ENCODE measurements around the gene JARID2. TPM values are rescaled to one million over a fixed set of nuclear protein-coding genes. Genes with fewer than 3 reads are reported as not detected.

JARID2 gene
- total RNA-seq, 1 experiment from 2014 or later = 21.0 TPM

DNA sequence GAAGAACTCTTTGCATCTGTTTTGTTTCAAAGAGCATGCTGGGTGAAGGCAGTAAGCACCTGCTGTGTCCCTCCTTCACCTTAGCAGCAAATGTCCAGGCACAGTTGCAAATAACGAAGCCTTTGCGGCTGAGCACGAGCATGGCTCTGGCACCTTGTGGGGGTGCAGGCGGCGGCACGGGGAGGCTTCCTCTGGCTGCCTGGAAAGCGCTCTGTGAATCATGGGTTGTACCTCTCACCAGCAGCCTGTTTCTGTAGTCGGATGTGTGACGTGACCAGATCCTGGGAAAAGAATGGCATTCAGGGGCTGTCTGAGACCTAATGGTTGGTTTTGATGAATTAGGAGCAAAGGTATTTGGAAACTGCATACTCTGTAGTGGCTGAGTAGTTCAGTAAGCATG lies 272.2 kb downstream of the JARID2 start:
- Mint-ChIP-seq H3K27me3 (ENCODE audit: insufficient read depth, unreplicated experiment) (no peaks in the 10 kb centered on the region), H3K4me3 (ENCODE audit: unreplicated experiment) (no peak overlapping the region), H3K4me1 (ENCODE audit: insufficient read depth, unreplicated experiment) (peaks cover 10% of the 10 kb centered on the region), H3K36me3 (ENCODE audit: insufficient read depth, unreplicated experiment) (peaks cover 67% of the 10 kb centered on the region), H3K27ac (ENCODE audit: low read depth, unreplicated experiment) (no peak overlapping the region), H3K9me3 (ENCODE audit: unreplicated experiment) (no peaks in the 10 kb centered on the region)
- no TSS peak for BruUV-seq (replicated peaks)
- intact Hi-C loops (cut with micrococcal nuclease) = no loop called here
- no peak for DNase-seq (ENCODE audit: unreplicated experiment)
- CTCF ChIA-PET = no interaction called here
- POLR2A ChIA-PET = no interaction called here
- TF ChIP-seq, protein P1, sequence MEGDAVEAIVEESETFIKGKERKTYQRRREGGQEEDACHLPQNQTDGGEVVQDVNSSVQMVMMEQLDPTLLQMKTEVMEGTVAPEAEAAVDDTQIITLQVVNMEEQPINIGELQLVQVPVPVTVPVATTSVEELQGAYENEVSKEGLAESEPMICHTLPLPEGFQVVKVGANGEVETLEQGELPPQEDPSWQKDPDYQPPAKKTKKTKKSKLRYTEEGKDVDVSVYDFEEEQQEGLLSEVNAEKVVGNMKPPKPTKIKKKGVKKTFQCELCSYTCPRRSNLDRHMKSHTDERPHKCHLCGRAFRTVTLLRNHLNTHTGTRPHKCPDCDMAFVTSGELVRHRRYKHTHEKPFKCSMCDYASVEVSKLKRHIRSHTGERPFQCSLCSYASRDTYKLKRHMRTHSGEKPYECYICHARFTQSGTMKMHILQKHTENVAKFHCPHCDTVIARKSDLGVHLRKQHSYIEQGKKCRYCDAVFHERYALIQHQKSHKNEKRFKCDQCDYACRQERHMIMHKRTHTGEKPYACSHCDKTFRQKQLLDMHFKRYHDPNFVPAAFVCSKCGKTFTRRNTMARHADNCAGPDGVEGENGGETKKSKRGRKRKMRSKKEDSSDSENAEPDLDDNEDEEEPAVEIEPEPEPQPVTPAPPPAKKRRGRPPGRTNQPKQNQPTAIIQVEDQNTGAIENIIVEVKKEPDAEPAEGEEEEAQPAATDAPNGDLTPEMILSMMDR (IDR thresholded peaks at IDR 0.05; ENCODE audit: unreplicated experiment) = no peak

- TF ChIP-seq, protein P1 (IDR thresholded peaks at IDR 0.05; ENCODE audit: unreplicated experiment) = no peak
- no TSS peak for BruUV-seq (replicated peaks)
- no peak for DNase-seq (ENCODE audit: unreplicated experiment)
- POLR2A ChIA-PET = no interaction called here
- H3K4me1 Mint-ChIP-seq (ENCODE audit: insufficient read depth, unreplicated experiment) = peaks cover 8% of the 10 kb centered on the region
- peaks cover 70% of the 10 kb centered on the region for H3K36me3 Mint-ChIP-seq (ENCODE audit: insufficient read depth, unreplicated experiment)
- H3K27me3 Mint-ChIP-seq (ENCODE audit: insufficient read depth, unreplicated experiment) = no peaks in the 10 kb centered on the region
- no peak overlapping the region for H3K27ac Mint-ChIP-seq (ENCODE audit: low read depth, unreplicated experiment)
- no peaks in the 10 kb centered on the region for H3K9me3 Mint-ChIP-seq (ENCODE audit: unreplicated experiment)
- intact Hi-C loops (cut with micrococcal nuclease) = no loop called here
- no peak overlapping the region for H3K4me3 Mint-ChIP-seq (ENCODE audit: unreplicated experiment)
- CTCF ChIA-PET = interaction anchor here (1.2 kb wide), 1 partner anchor 105 kb away, joined by 3 read pairs; no protein-coding TSS in a partner anchor
Observed at GRCh38 chr6:15518878-15519277, 273.0 kb downstream of the JARID2 start.

- BruUV-seq (replicated peaks) = no TSS peak
- CTCF ChIA-PET = interaction anchor here (0.6 to 1.2 kb wide), 3 partner anchors 100 to 611 kb away, joined by 3 to 5 read pairs (median 3); no protein-coding TSS in a partner anchor
- Mint-ChIP-seq H3K27ac (ENCODE audit: low read depth, unreplicated experiment) (no peak overlapping the region), H3K4me3 (ENCODE audit: unreplicated experiment) (no peak overlapping the region), H3K36me3 (ENCODE audit: insufficient read depth, unreplicated experiment) (peaks cover 69% of the 10 kb centered on the region), H3K4me1 (ENCODE audit: insufficient read depth, unreplicated experiment) (no peaks in the 10 kb centered on the region), H3K9me3 (ENCODE audit: unreplicated experiment) (no peaks in the 10 kb centered on the region), H3K27me3 (ENCODE audit: insufficient read depth, unreplicated experiment) (no peaks in the 10 kb centered on the region)
- intact Hi-C loops (cut with micrococcal nuclease) = no loop called here
- POLR2A ChIA-PET = interaction anchor here (0.6 kb wide), 1 partner anchor 15 kb away, joined by 3 read pairs; no protein-coding TSS in a partner anchor
- TF ChIP-seq, protein P1 (IDR thresholded peaks at IDR 0.05; ENCODE audit: unreplicated experiment) = no peak
- no peak for DNase-seq (ENCODE audit: unreplicated experiment)
Observed at GRCh38 chr6:15519681-15520080, 273.8 kb downstream of the JARID2 start.

DNA sequence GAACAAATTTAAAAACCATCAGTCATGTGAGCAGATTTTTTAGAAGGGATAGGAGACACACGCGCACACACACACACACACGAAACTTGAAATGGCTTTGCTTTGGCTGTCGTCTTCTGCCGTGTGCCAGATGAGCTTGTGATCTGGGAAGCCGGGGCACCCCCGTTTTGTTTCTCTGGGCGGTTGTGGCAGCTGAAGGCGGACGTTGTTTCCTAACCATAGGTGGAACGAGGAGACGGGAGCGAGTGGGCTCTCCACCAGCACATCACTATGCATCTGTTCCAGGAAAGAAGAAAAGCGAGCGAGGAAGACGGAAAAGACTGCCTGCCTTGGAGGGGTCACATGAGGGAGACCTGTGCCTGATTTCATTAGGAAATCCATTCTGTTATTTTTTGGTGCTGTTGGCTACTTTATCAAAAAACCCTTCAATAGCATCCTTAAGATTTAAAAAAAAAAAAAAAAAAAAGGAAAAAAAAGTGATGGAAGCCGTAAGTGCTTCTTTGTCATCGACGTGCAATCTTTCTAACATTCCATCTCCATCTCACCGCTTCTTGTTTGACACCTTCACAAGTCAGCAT lies 274.8 kb downstream of the JARID2 start:
- ChIA-PET POLR2A (interaction anchor here (0.6 kb wide), 1 partner anchor 14 kb away, joined by 3 read pairs; no protein-coding TSS in a partner anchor), CTCF (interaction anchor here (0.6 kb wide), 1 partner anchor 237 kb away, joined by 3 read pairs; no protein-coding TSS in a partner anchor)
- no peak for DNase-seq (ENCODE audit: unreplicated experiment)
- peaks cover 61% of the 10 kb centered on the region for H3K36me3 Mint-ChIP-seq (ENCODE audit: insufficient read depth, unreplicated experiment)
- no peak overlapping the region for H3K4me3 Mint-ChIP-seq (ENCODE audit: unreplicated experiment)
- TF ChIP-seq, protein P1 (IDR thresholded peaks at IDR 0.05; ENCODE audit: unreplicated experiment) = no peak
- no peaks in the 10 kb centered on the region for H3K27me3 Mint-ChIP-seq (ENCODE audit: insufficient read depth, unreplicated experiment)
- no peak overlapping the region for H3K27ac Mint-ChIP-seq (ENCODE audit: low read depth, unreplicated experiment)
- peaks cover under 1% of the 10 kb centered on the region for H3K4me1 Mint-ChIP-seq (ENCODE audit: insufficient read depth, unreplicated experiment)
- no TSS peak for BruUV-seq (replicated peaks)
- no peaks in the 10 kb centered on the region for H3K9me3 Mint-ChIP-seq (ENCODE audit: unreplicated experiment)
- intact Hi-C loops (cut with micrococcal nuclease) = no loop called here
